Vagina (tissue), 2 donors: ENCODE results near the gene CZIB. TPM values are rescaled to one million over a fixed set of nuclear protein-coding genes. Genes with fewer than 3 reads are reported as not detected.

ENCODE experiments used
- DNase-seq, 2 donors: peaks; one replicate each; pipeline ENCODE4 v3.0.0-alpha.2; 2017; ENCODE audit errors: extremely low spot score in 2 of 2
- H3K27ac ChIP-seq: fragments of 200-600 bp; sonication (generic); one replicate; pipeline ENCODE4 v1.5.1; 2019
- H3K27me3 ChIP-seq: fragments of 200-600 bp; sonication (generic); one replicate; pipeline ENCODE4 v1.5.1; 2019
- H3K36me3 ChIP-seq, 2 donors: fragments of 200-600 bp; sonication (generic); one replicate each; pipeline ENCODE4 v1.5.1; 2017 to 2019
- H3K4me1 ChIP-seq: fragments of 200-600 bp; sonication (generic); one replicate; pipeline ENCODE4 v1.5.1; 2019
- H3K4me3 ChIP-seq, 2 donors: fragments of 200-600 bp; sonication (generic); 1 replicate in 1 of 2; 2 replicates in 1 of 2; pipeline ENCODE4 v1.5.1; 2016 to 2019
- H3K9me3 ChIP-seq: fragments of 200-600 bp; sonication (generic); one replicate; pipeline ENCODE4 v1.5.1; 2019
- CTCF ChIP-seq, 3 experiments: fragments of 450-650 bp in 2 of 3; fragments of 200-600 bp in 1 of 3; sonication (generic) in 1 of 3; IDR thresholded peaks; one replicate each; pipeline ENCODE4 v1.5.1; 2017 to 2019; ENCODE audit warnings: antibody characterized with exemption in 3 of 3, mild to moderate bottlenecking in 2 of 3, moderate library complexity in 2 of 3
- POLR2A ChIP-seq, 2 donors: fragments of 450-650 bp; IDR thresholded peaks; one replicate each; pipeline ENCODE4 v1.6.1; 2017; ENCODE audit warnings: antibody characterized with exemption in 2 of 2, mild to moderate bottlenecking in 2 of 2, moderate library complexity in 2 of 2
- POLR2AphosphoS5 ChIP-seq, 2 donors: sonication (generic); formaldehyde crosslinking; IDR thresholded peaks; one replicate each; pipeline ENCODE4 v1.9.0; 2017; ENCODE audit warnings: antibody characterized with exemption in 2 of 2, mild to moderate bottlenecking in 2 of 2, low read depth in 1 of 2; ENCODE audit not compliant: insufficient read depth in 1 of 2
- intact Hi-C: fragments of 100-400 bp; cut with DNase I; formaldehyde crosslinking; loops from one replicate; pipeline ENCODE4 v1.15.1; 2023
- total RNA-seq: library from RNA; depleted of rRNA; stranded (reverse); fragments of >200 nt; gene quantifications from one replicate; pipeline ENCODE4 v1.2.3, GENCODE V29; 2016

Gene CZIB
- total RNA-seq, 1 donor from 2014 or later: 50.6 TPM

GRCh38 chr1:53250325-53250724 is 29.9 kb upstream of the CZIB start:
- no peaks in the 10 kb centered on the region for H3K36me3 ChIP-seq
- DNase-seq: no peak
- H3K4me1 ChIP-seq: no peaks in the 10 kb centered on the region
- TF ChIP-seq POLR2A (IDR thresholded peaks at IDR 0.05) (no peak), POLR2AphosphoS5 (IDR thresholded peaks at IDR 0.05; ENCODE audit: insufficient read depth in 1 of 2, low read depth in 1 of 2) (no peak), CTCF (IDR thresholded peaks at IDR 0.05) (no peak)
- intact Hi-C loops: no loop called here
- no peaks in the 10 kb centered on the region for H3K27me3 ChIP-seq
- no peaks in the 10 kb centered on the region for H3K9me3 ChIP-seq
- H3K4me3 ChIP-seq: no peak overlapping the region
- H3K27ac ChIP-seq: no peak overlapping the region

GRCh38 chr1:53249706-53250105 is 29.3 kb upstream of the CZIB start:
- Histone ChIP-seq H3K4me1 (no peaks in the 10 kb centered on the region), H3K27me3 (no peaks in the 10 kb centered on the region), H3K9me3 (no peaks in the 10 kb centered on the region), H3K4me3 (no peak overlapping the region), H3K36me3 (no peaks in the 10 kb centered on the region), H3K27ac (no peak overlapping the region)
- DNase-seq: no peak
- intact Hi-C loops: no loop called here
- TF ChIP-seq POLR2A (IDR thresholded peaks at IDR 0.05): no peak
- TF ChIP-seq CTCF (IDR thresholded peaks at IDR 0.05): no peak
- TF ChIP-seq POLR2AphosphoS5 (IDR thresholded peaks at IDR 0.05; ENCODE audit: insufficient read depth in 1 of 2, low read depth in 1 of 2): no peak

- no peak for TF ChIP-seq CTCF (IDR thresholded peaks at IDR 0.05)
- TF ChIP-seq POLR2AphosphoS5 (IDR thresholded peaks at IDR 0.05; ENCODE audit: insufficient read depth in 1 of 2, low read depth in 1 of 2): no peak
- TF ChIP-seq POLR2A (IDR thresholded peaks at IDR 0.05): no peak
- H3K9me3 ChIP-seq: no peaks in the 10 kb centered on the region
- H3K27ac ChIP-seq: no peak overlapping the region
- H3K27me3 ChIP-seq: no peaks in the 10 kb centered on the region
- H3K36me3 ChIP-seq: no peaks in the 10 kb centered on the region
- H3K4me1 ChIP-seq: no peaks in the 10 kb centered on the region
- intact Hi-C loops: no loop called here
- no peak overlapping the region for H3K4me3 ChIP-seq
- no peak for DNase-seq
Measured at GRCh38 chr1:53246261-53247134, 26.1 kb upstream of the CZIB start.

GRCh38 chr1:53244141-53244540 is 23.7 kb upstream of the CZIB start:
- Histone ChIP-seq H3K4me3 (no peak overlapping the region), H3K9me3 (no peaks in the 10 kb centered on the region), H3K27ac (no peak overlapping the region), H3K36me3 (no peaks in the 10 kb centered on the region), H3K27me3 (no peaks in the 10 kb centered on the region), H3K4me1 (no peaks in the 10 kb centered on the region)
- intact Hi-C loops: no loop called here
- DNase-seq: no peak
- no peak for TF ChIP-seq POLR2A (IDR thresholded peaks at IDR 0.05)
- TF ChIP-seq CTCF (IDR thresholded peaks at IDR 0.05): no peak
- TF ChIP-seq POLR2AphosphoS5 (IDR thresholded peaks at IDR 0.05; ENCODE audit: insufficient read depth in 1 of 2, low read depth in 1 of 2): no peak

GRCh38 chr1:53242381-53242780 is 21.9 kb upstream of the CZIB start:
- H3K4me1 ChIP-seq: peaks cover 5% of the 10 kb centered on the region
- H3K27me3 ChIP-seq: no peaks in the 10 kb centered on the region
- no peak overlapping the region for H3K27ac ChIP-seq
- intact Hi-C loops: no loop called here
- H3K36me3 ChIP-seq: no peaks in the 10 kb centered on the region
- TF ChIP-seq POLR2A (IDR thresholded peaks at IDR 0.05) (no peak), CTCF (IDR thresholded peaks at IDR 0.05) (no peak), POLR2AphosphoS5 (IDR thresholded peaks at IDR 0.05; ENCODE audit: insufficient read depth in 1 of 2, low read depth in 1 of 2) (no peak)
- no peak overlapping the region for H3K4me3 ChIP-seq
- no peaks in the 10 kb centered on the region for H3K9me3 ChIP-seq
- DNase-seq: no peak
